GM23248 (cell line): ENCODE data around the gene RAD51B. TPM values are rescaled to one million over a fixed set of nuclear protein-coding genes. Genes with fewer than 3 reads are reported as not detected.
A peak's percentile ranks its signal among the peaks of the same experiment; 100 is the strongest.

Source experiments
- DNase-seq: peaks from one replicate; pipeline ENCODE4 v3.0.0-alpha.2; 2015
- H2AFZ ChIP-seq: fragments of 200-600 bp; sonication (generic); 2 replicates; pipeline ENCODE4 v1.6.1; 2016; ENCODE audit warnings: antibody characterized with exemption
- H3F3A ChIP-seq: fragments of 200-600 bp; sonication (generic); 2 replicates; pipeline ENCODE4 v1.6.1; 2016; ENCODE audit warnings: mild to moderate bottlenecking, antibody characterized with exemption, mixed run types; ENCODE audit not compliant: insufficient read depth
- H3K27ac ChIP-seq: fragments of 200-600 bp; sonication (generic); 2 replicates; pipeline ENCODE4 v1.5.1; 2016; ENCODE audit warnings: mild to moderate bottlenecking
- H3K27me3 ChIP-seq: fragments of 200-600 bp; sonication (generic); replicated peaks from 2 replicates; pipeline ENCODE4 v1.6.1; 2016; ENCODE audit warnings: mild to moderate bottlenecking; ENCODE audit not compliant: insufficient read depth
- H3K36me3 ChIP-seq: fragments of 200-600 bp; sonication (generic); 2 replicates; pipeline ENCODE4 v1.6.1; 2016; ENCODE audit warnings: low read depth, mild to moderate bottlenecking
- H3K4me1 ChIP-seq: fragments of 200-600 bp; sonication (generic); 2 replicates; pipeline ENCODE4 v1.6.1; 2016; ENCODE audit warnings: mild to moderate bottlenecking; ENCODE audit not compliant: insufficient read depth
- H3K4me2 ChIP-seq: fragments of 200-600 bp; sonication (generic); one replicate; pipeline ENCODE4 v1.6.1; 2016; ENCODE audit warnings: mild to moderate bottlenecking; ENCODE audit not compliant: unreplicated experiment
- H3K4me3 ChIP-seq: fragments of 200-600 bp; sonication (generic); 2 replicates; pipeline ENCODE4 v1.5.1; 2016; ENCODE audit warnings: mild to moderate bottlenecking
- H3K79me2 ChIP-seq: fragments of 200-600 bp; sonication (generic); 2 replicates; pipeline ENCODE4 v1.6.1; 2016; ENCODE audit warnings: mild to moderate bottlenecking; ENCODE audit not compliant: insufficient read depth
- H3K9ac ChIP-seq: fragments of 200-600 bp; sonication (generic); 2 replicates; pipeline ENCODE4 v1.6.1; 2016; ENCODE audit warnings: mild to moderate bottlenecking
- H3K9me2 ChIP-seq: fragments of 200-600 bp; sonication (generic); 2 replicates; pipeline ENCODE4 v1.6.1; 2016; ENCODE audit warnings: mixed run types, mild to moderate bottlenecking, moderate library complexity; ENCODE audit not compliant: insufficient read depth
- H3K9me3 ChIP-seq: fragments of 200-600 bp; sonication (generic); one replicate; pipeline ENCODE4 v1.6.1; 2017; ENCODE audit warnings: low read depth
- H4K20me1 ChIP-seq: fragments of 200-600 bp; sonication (generic); 2 replicates; pipeline ENCODE4 v1.6.0; 2016; ENCODE audit not compliant: insufficient read depth
- EZH2 ChIP-seq: fragments of 200-600 bp; sonication (generic); IDR thresholded peaks from 2 replicates; pipeline ENCODE4 v1.6.1; 2018; ENCODE audit warnings: antibody characterized with exemption, mild to moderate bottlenecking; ENCODE audit not compliant: insufficient read depth, poor library complexity, severe bottlenecking
- EZH2phosphoT487 ChIP-seq: fragments of 200-600 bp; sonication (generic); IDR thresholded peaks from 2 replicates; pipeline ENCODE4 v1.6.1; 2018; ENCODE audit warnings: antibody characterized with exemption, moderate library complexity, mild to moderate bottlenecking, low read depth; ENCODE audit not compliant: insufficient read depth
- WGBS, 2 experiments: methylation state at CpG; one replicate each; pipeline ENCODE4 v1.1.6; 2015 to 2017; ENCODE audit warnings: low lambda C conversion rate in 2 of 2, low coverage in 1 of 2; ENCODE audit errors: missing lambda C conversion rate in 2 of 2; 5-methylcytosine and 5-hydroxymethylcytosine counted together
- in situ Hi-C: fragments of 300-500 bp; cut with MboI; formaldehyde crosslinking; loops from 2 replicates; pipeline ENCODE4 v1.15.0; 2020
- polyA plus RNA-seq: library from polyadenylated mRNA; unstranded; fragments of >200 nt; fragmentation: Nextera tagmentation; extraction: Ambion mirVana; gene quantifications from 2 replicates; pipeline ENCODE4 v1.2.1, GENCODE V29; 2016
- total RNA-seq: library from RNA; depleted of rRNA; stranded (reverse); fragments of >200 nt; shearing (Covaris generic); gene quantifications from 2 replicates; pipeline ENCODE4 v1.2.3, GENCODE V29; 2014

Gene RAD51B
- total and polyA plus RNA-seq, 2 experiments from 2014 or later = 4.0 to 8.8 TPM

GRCh38 chr14:68449561-68450181 is 630.1 kb downstream of the RAD51B start:
- no peaks in the 10 kb centered on the region for H3K79me2 ChIP-seq
- H3K4me2 ChIP-seq = no peak overlapping the region
- H3K4me3 ChIP-seq = no peak overlapping the region
- no peaks in the 10 kb centered on the region for H4K20me1 ChIP-seq
- no peak overlapping the region for H3K27ac ChIP-seq
- H3K9me2 ChIP-seq = no peaks in the 10 kb centered on the region
- peaks cover 19% of the 10 kb centered on the region for H3K4me1 ChIP-seq
- no peak for TF ChIP-seq EZH2phosphoT487
- TF ChIP-seq EZH2 = no peak
- WGBS, 2 experiments = 67 to 68% methylated on average over 4 of the region's 4 CpGs
- H2AFZ ChIP-seq = no peak overlapping the region
- no peaks in the 10 kb centered on the region for H3K36me3 ChIP-seq
- no peak for DNase-seq
- peaks cover 14% of the 10 kb centered on the region for H3F3A ChIP-seq
- H3K9ac ChIP-seq = no peak overlapping the region
- H3K9me3 ChIP-seq = no peaks in the 10 kb centered on the region
- in situ Hi-C loops = no loop called here
- H3K27me3 ChIP-seq = no peaks in the 10 kb centered on the region

- no peak overlapping the region for H3K4me2 ChIP-seq
- H3K9ac ChIP-seq = no peak overlapping the region
- no peak overlapping the region for H3K4me3 ChIP-seq
- in situ Hi-C loops = no loop called here
- no peaks in the 10 kb centered on the region for H3K9me3 ChIP-seq
- no peaks in the 10 kb centered on the region for H3K27me3 ChIP-seq
- no peak for TF ChIP-seq EZH2
- no peak for TF ChIP-seq EZH2phosphoT487
- H3K4me1 ChIP-seq = peaks cover 15% of the 10 kb centered on the region
- H2AFZ ChIP-seq = no peak overlapping the region
- H4K20me1 ChIP-seq = no peaks in the 10 kb centered on the region
- no peaks in the 10 kb centered on the region for H3K36me3 ChIP-seq
- H3F3A ChIP-seq = peaks cover 14% of the 10 kb centered on the region
- no peak overlapping the region for H3K27ac ChIP-seq
- no peak for DNase-seq
- 95 to 97% methylated on average over 11 of the region's 11 CpGs for WGBS, 2 experiments
- no peaks in the 10 kb centered on the region for H3K79me2 ChIP-seq
- H3K9me2 ChIP-seq = no peaks in the 10 kb centered on the region
Observed at GRCh38 chr14:68450391-68451120, 631.0 kb downstream of the RAD51B start.

GRCh38 chr14:68451696-68452373 is 632.3 kb downstream of the RAD51B start:
- H3K79me2 ChIP-seq = no peaks in the 10 kb centered on the region
- in situ Hi-C loops = no loop called here
- H3K27ac ChIP-seq = peak overlapping the region; percentile 32; the same call in 1 of the 2 replicates
- peaks cover 15% of the 10 kb centered on the region for H3K4me1 ChIP-seq
- H4K20me1 ChIP-seq = no peaks in the 10 kb centered on the region
- no peak overlapping the region for H3K9ac ChIP-seq
- H3F3A ChIP-seq = peaks cover 14% of the 10 kb centered on the region
- no peaks in the 10 kb centered on the region for H3K36me3 ChIP-seq
- peak; percentile 65 for DNase-seq
- H3K4me2 ChIP-seq = peak overlapping the region; percentile 58
- no peaks in the 10 kb centered on the region for H3K27me3 ChIP-seq
- WGBS, 2 experiments = 52 to 58% methylated on average over 4 of the region's 4 CpGs
- peak overlapping the region; percentile 69 for H2AFZ ChIP-seq
- H3K9me3 ChIP-seq = no peaks in the 10 kb centered on the region
- TF ChIP-seq EZH2 = no peak
- no peak for TF ChIP-seq EZH2phosphoT487
- H3K4me3 ChIP-seq = no peak overlapping the region
- H3K9me2 ChIP-seq = no peaks in the 10 kb centered on the region

- in situ Hi-C loops = no loop called here
- H3K9me2 ChIP-seq = no peaks in the 10 kb centered on the region
- no peak overlapping the region for H3K4me3 ChIP-seq
Observed at GRCh38 chr14:68458253-68458652, 638.7 kb downstream of the RAD51B start.

More at GRCh38 chr14:68458253-68458652, 638.7 kb downstream of the RAD51B start:
- no peak for TF ChIP-seq EZH2phosphoT487
- no peak for TF ChIP-seq EZH2
- Histone ChIP-seq H3K27ac (no peak overlapping the region), H3K9ac (no peak overlapping the region), H3K27me3 (no peaks in the 10 kb centered on the region), H4K20me1 (no peaks in the 10 kb centered on the region), H3K4me2 (peak overlapping the region; percentile 30), H3K79me2 (no peaks in the 10 kb centered on the region), H3K9me3 (no peaks in the 10 kb centered on the region), H3K4me1 (peaks cover 20% of the 10 kb centered on the region), H2AFZ (no peak overlapping the region), H3K36me3 (no peaks in the 10 kb centered on the region), H3F3A (peaks cover 11% of the 10 kb centered on the region)
- WGBS, 2 experiments = 21 to 27% methylated on average over 1 of the region's 1 CpG
- DNase-seq = no peak
